Peyer's patch (tissue), 4 donors: ENCODE measurements around the gene APC2.

Source experiments
- CTCF ChIP-seq, 6 experiments: fragments of 450-650 bp in 4 of 6; fragments of 200-600 bp in 2 of 6; sonication (generic) in 1 of 6; IDR thresholded peaks; one replicate each; pipeline ENCODE4 v1.5.1; 2017 to 2019; ENCODE audit warnings: antibody characterized with exemption in 6 of 6, mild to moderate bottlenecking in 3 of 6, moderate library complexity in 1 of 6
- POLR2A ChIP-seq, 2 donors: fragments of 450-650 bp; IDR thresholded peaks; one replicate each; pipeline ENCODE4 v1.5.1; 2017; ENCODE audit warnings: antibody characterized with exemption in 2 of 2, mild to moderate bottlenecking in 2 of 2, moderate library complexity in 2 of 2

DNA sequence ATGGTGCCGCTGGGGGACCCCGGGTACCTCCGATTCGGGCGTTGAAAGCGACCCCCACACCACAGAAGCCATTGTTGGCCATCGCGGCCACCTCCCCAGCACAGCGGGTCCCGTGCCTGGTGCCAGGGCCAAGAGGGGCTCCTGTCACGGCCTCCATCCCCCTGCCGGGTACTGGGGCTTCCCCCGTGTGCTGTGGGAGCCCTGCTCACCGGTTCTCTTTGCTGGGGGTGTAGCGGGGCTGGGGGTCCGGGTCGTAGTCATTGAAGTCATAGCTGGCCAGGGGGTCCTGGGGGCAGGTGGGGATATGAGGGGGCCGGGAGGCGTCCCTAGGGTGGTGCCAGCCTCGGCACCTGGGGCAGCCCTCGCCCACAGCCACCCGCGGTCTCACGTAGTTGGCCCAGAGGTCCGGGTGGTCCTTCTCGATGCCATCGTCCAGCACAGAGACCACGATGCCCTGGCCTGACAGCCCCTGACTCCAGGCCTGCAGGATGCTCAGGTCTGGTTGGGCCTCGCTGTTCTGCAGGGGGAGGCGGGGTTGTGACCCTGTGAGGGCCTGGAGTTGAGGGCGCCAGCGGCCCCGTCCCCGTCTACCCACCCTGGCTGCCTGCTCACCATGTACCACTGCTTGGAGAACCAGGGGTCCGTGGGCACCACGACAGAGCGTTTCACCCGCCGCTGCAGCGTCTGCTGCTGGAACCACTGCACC, 37.8 kb downstream of the APC2 start:
- TF ChIP-seq CTCF (IDR thresholded peaks at IDR 0.05), result no peak
- no peak for TF ChIP-seq POLR2A (IDR thresholded peaks at IDR 0.05)
